B cell (primary cell): ENCODE measurements around the gene YTHDC2. TPM values are rescaled to one million over a fixed set of nuclear protein-coding genes. Genes with fewer than 3 reads are reported as not detected.
"Not testable (repeated sequence)": the region's sequence is repeated elsewhere in the genome, so short reads cannot be mapped to it uniquely, and the experiment has no call there.

Source experiments
- ATAC-seq: fragments of 200-7000 bp; cut with Tn5 transposase; one replicate; pipeline ENCODE4 v1.10.0; 2021; ENCODE audit warnings: low read depth, mild to moderate bottlenecking, moderate number of reproducible peaks, moderate library complexity
- CTCF ChIA-PET: fragments of 350-600 bp; sonication (Branson Sonifier 250); formaldehyde crosslinking; loops from one replicate; lab custom pipeline; 2021; ENCODE audit warnings: antibody characterized with exemption, inconsistent platforms; lab: Charles Lee
- POLR2A ChIA-PET: fragments of 350-600 bp; sonication (Branson Sonifier 250); formaldehyde crosslinking; loops from one replicate; lab custom pipeline; 2021; ENCODE audit warnings: antibody characterized with exemption; lab: Charles Lee
- DNase-seq: peaks from one replicate; pipeline ENCODE4 v3.0.0; 2013
- H2AFZ ChIP-seq: 2 replicates; pipeline ENCODE4 v1.6.1; 2012; ENCODE audit warnings: mild to moderate bottlenecking, low read depth, low read length; ENCODE audit not compliant: insufficient read depth, poor library complexity, severe bottlenecking
- H3K27ac ChIP-seq, 2 donors: 1 replicate in 1 of 2; 2 replicates in 1 of 2; pipeline ENCODE4 v1.5.1; 2012 to 2013; ENCODE audit warnings: low read length in 2 of 2, mild to moderate bottlenecking in 2 of 2, moderate library complexity in 1 of 2
- H3K27me3 ChIP-seq, 4 experiments: fragments of 200-600 bp in 1 of 4; sonication (generic) in 1 of 4; replicated peaks in 1 of 4; 1 replicate in 2 of 4; 2 replicates in 2 of 4; pipeline versions ENCODE4 v1.6.1 to v1.7.0; 2013 to 2016; ENCODE audit warnings: low read length in 3 of 4, mild to moderate bottlenecking in 2 of 4, mixed read lengths in 1 of 4, moderate library complexity in 1 of 4; ENCODE audit not compliant: insufficient read depth in 4 of 4, control insufficient read depth in 3 of 4; ENCODE audit errors: control extremely low read depth in 1 of 4
- H3K36me3 ChIP-seq, 2 experiments: replicated peaks in 1 of 2; 1 replicate in 1 of 2; 2 replicates in 1 of 2; pipeline versions ENCODE4 v1.6.1 to v1.7.1; 2013; ENCODE audit warnings: low read length in 1 of 2; ENCODE audit not compliant: insufficient read depth in 2 of 2, control insufficient read depth in 1 of 2; ENCODE audit errors: control extremely low read depth in 1 of 2, extremely low read depth in 1 of 2
- H3K4me1 ChIP-seq, 2 donors: fragments of 200-600 bp in 1 of 2; sonication (generic) in 1 of 2; 1 replicate in 1 of 2; 2 replicates in 1 of 2; pipeline versions ENCODE4 v1.5.1 to v1.6.1; 2013 to 2017; ENCODE audit warnings: low read length in 2 of 2; ENCODE audit not compliant: control insufficient read depth in 2 of 2, insufficient read depth in 2 of 2
- H3K4me2 ChIP-seq: replicated peaks from 2 replicates; pipeline ENCODE3; 2012; ENCODE audit warnings: mild to moderate bottlenecking, low read depth, low read length; ENCODE audit not compliant: poor library complexity, severe bottlenecking
- H3K4me3 ChIP-seq, 5 experiments: fragments of 200-600 bp in 1 of 5; sonication (generic) in 1 of 5; 1 replicate in 3 of 5; 2 replicates in 2 of 5; pipeline versions ENCODE4 v1.5.1 to v1.7.0; 2011 to 2016; ENCODE audit warnings: low read length in 4 of 5, mild to moderate bottlenecking in 4 of 5, low read depth in 2 of 5, control low read depth in 1 of 5, moderate library complexity in 1 of 5; ENCODE audit not compliant: insufficient read depth in 1 of 5; ENCODE audit errors: control extremely low read depth in 1 of 5, extremely low read depth in 1 of 5
- H3K79me2 ChIP-seq: fragments of 200-600 bp; sonication (generic); one replicate; pipeline ENCODE4 v1.6.0; 2016; ENCODE audit warnings: low read length; ENCODE audit not compliant: control insufficient read depth, insufficient read depth
- H3K9ac ChIP-seq: fragments of 200-600 bp; sonication (generic); 2 replicates; pipeline ENCODE4 v1.6.1; 2017; ENCODE audit warnings: mild to moderate bottlenecking, low read length, moderate library complexity
- H3K9me3 ChIP-seq, 3 donors: one replicate each; pipeline versions ENCODE4 v1.6.1 to v1.7.1; 2013; ENCODE audit warnings: low read length in 2 of 3; ENCODE audit not compliant: control insufficient read depth in 2 of 3, insufficient read depth in 1 of 3; ENCODE audit errors: control extremely low read depth in 1 of 3
- H4K20me1 ChIP-seq: 2 replicates; pipeline ENCODE4 v1.6.0; 2012; ENCODE audit warnings: mild to moderate bottlenecking, low read length; ENCODE audit not compliant: insufficient read depth, control insufficient read depth, poor library complexity, severe bottlenecking
- H3K27ac Mint-ChIP-seq: one replicate; pipeline ENCODE4 v1.8.0; 2021; ENCODE audit warnings: mixed read lengths
- H3K27me3 Mint-ChIP-seq: one replicate; pipeline ENCODE4 v1.8.0; 2021; ENCODE audit warnings: mixed read lengths
- H3K4me1 Mint-ChIP-seq: one replicate; pipeline ENCODE4 v1.8.0; 2021; ENCODE audit warnings: mixed read lengths
- H3K4me3 Mint-ChIP-seq: one replicate; pipeline ENCODE4 v1.8.0; 2021; ENCODE audit warnings: mixed read lengths
- H3K9me3 Mint-ChIP-seq: one replicate; pipeline ENCODE4 v1.8.0; 2022; ENCODE audit warnings: mixed read lengths; ENCODE audit not compliant: insufficient read depth
- EZH2 ChIP-seq: IDR thresholded peaks from 2 replicates; pipeline ENCODE4 v1.6.1; 2012; ENCODE audit warnings: borderline replicate concordance, low read depth, mild to moderate bottlenecking, moderate library complexity, low read length; ENCODE audit not compliant: insufficient read depth, poor library complexity, severe bottlenecking
- WGBS: methylation state at CpG from one replicate; pipeline ENCODE4 v1.1.5; 2013; ENCODE audit warnings: missing lambda C conversion rate; ENCODE audit not compliant: insufficient coverage; 5-methylcytosine and 5-hydroxymethylcytosine counted together
- intact Hi-C: fragments of 100-400 bp; cut with micrococcal nuclease; formaldehyde crosslinking; loops from one replicate; pipeline ENCODE4 v1.10.0; 2022
- polyA plus RNA-seq: library from polyadenylated mRNA; depleted of rRNA; stranded (reverse); fragments of >200 nt; gene quantifications from 2 replicates; pipeline ENCODE4 v1.2.3, GENCODE V29; 2012
- total RNA-seq, 2 donors: library from RNA; stranded (reverse); fragments of 120-200 nt in 1 of 2; gene quantifications; 1 replicate in 1 of 2; 2 replicates in 1 of 2; pipeline versions ENCODE4 v1.2.3 to v1.2.4, GENCODE V29; 2013 to 2022
- TF ChIP-seq, protein P1 (sequence below): fragments of 200-600 bp; IDR thresholded peaks from one replicate; pipeline ENCODE4 v1.8.0; 2022; ENCODE audit warnings: antibody characterized with exemption, mild to moderate bottlenecking

YTHDC2 gene
- total and polyA plus RNA-seq, 2 donors (not counting 1 experiment from before 2014, with no cell fraction given), result 8.6 to 52.6 TPM

DNA sequence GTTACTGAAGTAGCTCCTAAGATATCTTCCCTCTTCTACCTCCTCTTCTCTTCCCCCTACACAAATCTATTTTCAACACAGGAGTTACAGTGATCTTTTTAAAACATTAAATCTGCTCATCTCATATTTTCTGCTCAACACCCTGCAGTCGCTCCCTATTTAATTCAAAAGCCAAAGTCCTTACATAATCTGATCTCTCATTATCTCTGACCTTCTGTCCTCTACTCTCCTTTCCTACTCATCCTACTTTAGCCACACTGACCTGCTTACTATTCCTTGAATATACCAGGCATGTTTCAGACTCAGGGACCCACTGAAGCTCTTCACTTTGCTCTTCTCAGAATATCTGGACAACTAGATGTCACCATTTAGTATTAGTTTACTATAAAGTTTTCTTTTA lies 87.9 kb downstream of the YTHDC2 start:
- Histone ChIP-seq H3K4me1 (peaks cover 0 to 3% of the 10 kb centered on the region in 2 donors), H3K27ac (no peak overlapping the region)

DNA sequence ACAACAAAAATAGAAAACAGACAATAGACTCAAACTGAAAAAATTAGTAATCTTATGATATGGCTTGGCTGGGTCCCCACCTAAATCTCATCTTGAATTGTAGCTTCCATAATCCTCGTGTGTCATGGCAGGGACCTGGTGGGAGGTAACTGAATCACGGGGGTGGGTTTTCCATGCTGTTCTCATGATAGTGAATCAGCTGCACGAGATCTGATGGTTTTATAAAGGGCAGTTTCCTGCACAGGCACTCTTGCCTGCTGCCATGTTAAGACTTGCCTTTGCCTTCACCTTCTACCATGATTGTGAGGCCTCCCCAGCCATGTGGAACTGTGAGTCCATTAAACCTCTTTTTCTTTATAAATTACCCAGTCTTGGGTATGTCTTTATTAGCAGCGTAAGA lies 89.8 kb downstream of the YTHDC2 start:
- H3K9ac ChIP-seq, H3K4me3 ChIP-seq, H3K4me1 Mint-ChIP-seq, intact Hi-C loops, H2AFZ ChIP-seq, H3K27ac ChIP-seq, POLR2A ChIA-PET, H3K4me2 ChIP-seq, H3K4me1 ChIP-seq, ATAC-seq, H4K20me1 ChIP-seq, H3K9me3 ChIP-seq, H3K79me2 ChIP-seq, DNase-seq, H3K27ac Mint-ChIP-seq, H3K4me3 Mint-ChIP-seq, H3K9me3 Mint-ChIP-seq, H3K36me3 ChIP-seq: not testable (repeated sequence)
- peaks cover 27% of the 10 kb centered on the region for H3K27me3 Mint-ChIP-seq
- WGBS, result no CpG with 5 or more reads among the region's 4 CpGs
- CTCF ChIA-PET, result interaction anchor here (0.8 to 5.8 kb wide), 3 partner anchors 9 to 607 kb away, joined by 3 to 52 read pairs (median 10); no protein-coding TSS in a partner anchor
- H3K27me3 ChIP-seq, result peaks cover 0 to 21% (median 11%) of the 10 kb centered on the region in 4 experiments

More for the DNA sequence above, 87.9 kb downstream of the YTHDC2 start:
- no peak for DNase-seq
- ATAC-seq, result no peak
- no peaks in the 10 kb centered on the region for H3K4me1 Mint-ChIP-seq
- Histone ChIP-seq H3K9me3 (peaks cover 0 to 2% (median 0%) of the 10 kb centered on the region in 3 donors), H3K36me3 (peaks cover 0 to 2% of the 10 kb centered on the region in 2 experiments), H3K79me2 (no peaks in the 10 kb centered on the region), H3K27me3 (peaks cover 0 to 14% (median 6%) of the 10 kb centered on the region in 4 experiments), H4K20me1 (no peaks in the 10 kb centered on the region), H2AFZ (no peak overlapping the region), H3K9ac (no peak overlapping the region), H3K4me2 (no peak overlapping the region), H3K4me3 (no peak overlapping the region)
- H3K4me3 Mint-ChIP-seq, result no peak overlapping the region
- POLR2A ChIA-PET, result no interaction called here
- peaks cover 14% of the 10 kb centered on the region for H3K27me3 Mint-ChIP-seq
- WGBS, result 100% methylated on average over 1 of the region's 1 CpG
- H3K27ac Mint-ChIP-seq, result no peak overlapping the region
- no peaks in the 10 kb centered on the region for H3K9me3 Mint-ChIP-seq
- CTCF ChIA-PET, result interaction anchor here (1.0 to 2.8 kb wide), 2 partner anchors 11 to 222 kb away, joined by 4 to 10 read pairs; no protein-coding TSS in a partner anchor
- intact Hi-C loops, result no loop called here
- TF ChIP-seq EZH2, result no peak
- TF ChIP-seq, protein P1, sequence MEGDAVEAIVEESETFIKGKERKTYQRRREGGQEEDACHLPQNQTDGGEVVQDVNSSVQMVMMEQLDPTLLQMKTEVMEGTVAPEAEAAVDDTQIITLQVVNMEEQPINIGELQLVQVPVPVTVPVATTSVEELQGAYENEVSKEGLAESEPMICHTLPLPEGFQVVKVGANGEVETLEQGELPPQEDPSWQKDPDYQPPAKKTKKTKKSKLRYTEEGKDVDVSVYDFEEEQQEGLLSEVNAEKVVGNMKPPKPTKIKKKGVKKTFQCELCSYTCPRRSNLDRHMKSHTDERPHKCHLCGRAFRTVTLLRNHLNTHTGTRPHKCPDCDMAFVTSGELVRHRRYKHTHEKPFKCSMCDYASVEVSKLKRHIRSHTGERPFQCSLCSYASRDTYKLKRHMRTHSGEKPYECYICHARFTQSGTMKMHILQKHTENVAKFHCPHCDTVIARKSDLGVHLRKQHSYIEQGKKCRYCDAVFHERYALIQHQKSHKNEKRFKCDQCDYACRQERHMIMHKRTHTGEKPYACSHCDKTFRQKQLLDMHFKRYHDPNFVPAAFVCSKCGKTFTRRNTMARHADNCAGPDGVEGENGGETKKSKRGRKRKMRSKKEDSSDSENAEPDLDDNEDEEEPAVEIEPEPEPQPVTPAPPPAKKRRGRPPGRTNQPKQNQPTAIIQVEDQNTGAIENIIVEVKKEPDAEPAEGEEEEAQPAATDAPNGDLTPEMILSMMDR, result no peak
